AG20443 (cell line): ENCODE measurements around the gene CD83.
A peak's percentile ranks its signal among the peaks of the same experiment; 100 is the strongest.
"Not testable (repeated sequence)": the region's sequence is repeated elsewhere in the genome, so short reads cannot be mapped to it uniquely, and the experiment has no call there.

ENCODE experiments used
- DNase-seq: peaks from one replicate; pipeline ENCODE4 v3.0.0; 2012; ENCODE audit warnings: low spot score, mixed read lengths

The CD83 gene

DNA sequence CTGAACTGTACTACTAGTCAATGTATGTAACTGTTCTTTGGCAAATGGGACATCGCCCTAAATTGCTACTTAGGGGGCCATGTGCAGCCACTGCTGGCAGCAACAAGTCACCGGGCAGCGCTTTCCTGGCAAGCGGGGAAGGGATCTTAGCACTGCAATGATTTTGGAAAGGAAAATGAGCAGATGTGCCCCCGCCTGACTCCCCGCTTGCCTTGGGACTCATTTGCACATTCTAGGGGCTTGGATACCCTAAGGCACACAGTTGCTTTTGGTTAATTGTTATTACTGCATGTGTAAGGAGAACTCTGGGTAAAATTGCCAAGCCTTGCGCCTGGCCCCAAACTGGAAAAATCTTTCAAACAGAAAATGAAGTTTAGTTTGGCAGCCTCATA, 32.2 kb downstream of the CD83 start:
- DNase-seq, result no peak

DNA sequence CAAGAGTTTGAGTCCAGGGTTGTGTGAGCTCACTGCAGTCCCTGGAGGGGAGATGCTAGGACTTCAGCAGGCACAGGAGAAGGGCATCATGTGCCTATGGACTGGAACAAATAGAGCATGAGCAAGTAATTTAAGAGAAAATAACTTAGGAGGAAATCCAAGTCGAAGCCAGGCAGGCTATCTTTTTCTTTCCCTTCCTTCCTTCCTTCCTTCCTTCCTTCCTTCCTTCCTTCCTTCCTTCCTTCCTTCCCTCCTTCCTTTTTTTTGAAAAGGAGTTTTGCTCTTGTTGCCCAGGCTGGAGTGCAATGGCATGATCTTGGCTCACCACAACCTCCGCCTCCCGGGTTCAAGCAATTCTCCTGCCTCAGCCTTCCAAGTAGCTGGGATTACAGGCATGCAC, 33.7 kb downstream of the CD83 start:
- not testable (repeated sequence) for DNase-seq

DNA sequence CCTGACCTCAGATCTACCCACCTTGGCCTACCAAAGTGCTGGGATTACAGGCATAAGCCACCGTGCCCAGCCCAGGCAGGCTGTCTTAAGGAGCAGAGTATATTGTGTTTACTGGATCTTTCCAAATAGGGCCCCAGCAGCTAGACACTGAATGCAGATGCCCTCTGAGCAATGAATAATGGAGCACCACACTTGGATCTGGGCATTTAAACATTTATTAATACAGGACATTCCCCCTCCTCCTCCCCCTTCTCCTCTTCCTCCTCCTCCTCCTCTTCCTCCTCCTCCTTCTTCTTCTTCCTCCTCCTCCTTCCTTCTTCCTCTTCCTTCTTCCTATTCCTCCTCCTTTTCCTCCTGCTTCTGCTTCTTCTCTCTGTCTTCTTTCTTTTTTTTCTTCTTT, 34.2 kb downstream of the CD83 start:
- no peak for DNase-seq

DNA sequence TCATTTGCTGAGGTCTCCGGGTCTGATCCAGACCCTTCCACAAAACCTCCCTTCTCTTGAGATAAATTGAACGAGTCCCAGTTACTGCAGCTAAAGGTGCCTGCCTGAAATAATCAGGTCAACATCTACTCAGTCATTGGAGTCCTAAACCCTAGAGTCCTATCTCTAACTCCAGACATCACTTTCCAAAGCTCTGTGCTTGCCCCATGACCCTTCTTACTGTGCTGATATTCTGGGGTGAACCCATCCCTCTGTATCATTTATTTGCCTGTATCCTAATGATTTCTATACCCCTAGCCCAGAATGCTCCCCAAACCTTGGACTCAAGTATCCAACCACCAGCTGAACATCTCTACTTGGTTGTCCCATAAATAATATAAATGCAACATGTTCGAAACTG, 35.7 kb downstream of the CD83 start:
- DNase-seq, result no peak

DNA sequence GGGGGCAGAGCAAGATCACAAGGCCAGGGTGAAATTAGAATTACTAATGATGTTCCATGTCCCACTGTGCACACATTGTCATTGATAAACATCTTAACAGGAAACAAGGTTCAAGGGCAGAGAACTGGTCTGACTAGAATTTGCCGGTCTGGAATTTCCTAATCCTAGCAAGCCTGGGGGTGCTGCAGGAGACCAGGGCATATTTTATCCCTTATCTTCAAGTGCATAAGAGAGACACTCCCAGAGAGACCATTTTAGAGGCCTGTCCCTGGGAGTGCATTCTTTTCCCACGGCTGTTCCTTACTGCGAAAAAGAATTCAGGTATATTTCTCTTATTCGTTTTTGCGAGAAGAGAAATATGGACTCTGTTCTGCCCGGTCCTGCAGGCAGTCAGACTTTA, 41.5 kb downstream of the CD83 start:
- DNase-seq, result no peak

DNA sequence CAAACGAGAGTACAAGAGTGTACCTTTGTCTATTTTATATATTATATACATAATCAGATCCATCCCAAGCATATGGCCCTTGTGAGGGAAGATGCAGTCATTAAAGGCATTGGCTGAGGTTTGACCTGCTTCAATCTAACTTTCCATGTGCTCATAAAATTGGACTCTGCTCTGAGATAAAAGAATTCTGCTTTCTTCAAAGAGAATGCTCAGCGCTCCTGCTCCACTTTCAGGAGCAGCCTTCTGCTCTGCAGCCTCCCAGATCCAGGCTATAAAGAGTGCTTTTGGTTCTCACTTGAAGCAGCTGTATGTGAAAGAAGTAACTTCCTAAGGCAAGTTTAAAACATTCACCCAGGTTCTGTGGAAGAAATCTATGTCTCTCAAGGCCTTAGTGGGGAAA, 45.3 kb downstream of the CD83 start:
- DNase-seq, result no peak

DNA sequence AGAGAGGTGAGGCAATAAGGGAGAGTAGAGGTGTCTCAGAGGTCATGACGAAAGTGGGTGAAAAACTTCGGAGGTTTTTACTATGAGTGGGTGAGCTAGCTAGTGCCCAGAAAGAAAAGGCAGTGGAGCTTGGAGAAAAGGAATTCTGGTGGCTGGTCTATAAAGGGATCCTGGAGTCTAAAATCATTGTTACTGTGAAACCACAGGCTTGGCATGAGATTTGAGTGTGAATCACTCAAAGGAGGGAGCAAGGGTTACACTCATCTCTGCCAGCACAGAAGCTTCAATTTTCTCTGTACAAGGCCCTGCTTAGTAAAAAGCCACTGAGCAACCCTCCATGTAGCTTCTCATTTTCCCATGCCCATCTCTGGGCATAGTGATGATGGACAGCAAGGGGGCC, 47.5 kb downstream of the CD83 start:
- DNase-seq, result peak; percentile 91

DNA sequence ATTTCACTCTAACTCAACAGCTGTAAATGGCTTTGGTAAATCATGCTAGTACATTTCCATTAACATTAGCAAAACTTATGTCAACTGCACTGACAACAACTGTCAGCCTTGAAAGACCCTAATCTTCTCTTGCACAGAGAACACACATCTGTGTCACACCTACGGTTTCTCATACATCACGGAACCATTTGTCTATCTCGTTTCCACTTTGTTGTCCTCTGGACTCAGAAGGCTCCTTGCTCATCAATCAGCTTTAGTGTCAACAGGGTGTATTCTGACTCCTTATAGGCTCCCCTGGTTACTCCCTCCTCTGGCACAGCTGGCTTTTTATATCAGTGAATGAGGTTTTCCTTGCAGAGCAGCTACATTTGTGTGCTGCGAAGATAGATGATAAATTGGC, 49.3 kb downstream of the CD83 start:
- no peak for DNase-seq

DNA sequence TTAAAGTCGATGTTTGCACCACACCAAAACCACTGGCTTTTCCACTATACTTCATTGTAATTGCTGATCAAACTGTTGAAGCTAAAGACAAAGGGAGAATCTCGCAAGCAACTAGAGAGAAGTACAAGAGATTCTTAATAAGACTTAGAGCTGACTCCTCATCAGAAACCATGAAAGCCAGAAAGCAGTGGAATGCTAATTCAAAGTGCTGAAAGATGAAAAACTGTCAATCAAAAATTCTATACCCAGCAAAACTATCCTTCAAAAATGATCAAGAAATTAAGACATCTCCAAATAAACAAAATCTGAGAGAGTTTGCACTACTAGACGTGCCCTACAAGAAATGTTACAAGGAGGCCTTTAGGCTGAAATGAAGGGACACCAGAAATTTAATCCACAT, 52.6 kb downstream of the CD83 start:
- no peak for DNase-seq

DNA sequence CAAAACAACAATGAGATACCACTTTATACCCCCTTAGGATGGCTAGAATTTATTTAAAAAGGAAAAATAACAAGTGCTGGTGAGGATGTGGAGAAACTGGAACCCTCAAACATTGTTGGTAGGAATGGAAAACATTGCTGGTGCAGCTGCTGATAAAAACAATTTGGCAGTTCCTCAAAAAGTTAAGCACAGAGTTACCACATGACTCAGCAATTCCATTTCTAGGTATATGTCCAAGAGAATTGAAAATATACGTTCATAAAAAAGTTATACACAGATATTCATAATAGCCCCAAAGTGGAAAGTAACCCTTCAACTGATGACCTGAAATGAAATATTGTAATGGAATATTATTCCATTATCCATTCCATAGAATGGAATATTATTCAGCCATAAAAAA, 55.0 kb downstream of the CD83 start:
- no peak for DNase-seq

DNA sequence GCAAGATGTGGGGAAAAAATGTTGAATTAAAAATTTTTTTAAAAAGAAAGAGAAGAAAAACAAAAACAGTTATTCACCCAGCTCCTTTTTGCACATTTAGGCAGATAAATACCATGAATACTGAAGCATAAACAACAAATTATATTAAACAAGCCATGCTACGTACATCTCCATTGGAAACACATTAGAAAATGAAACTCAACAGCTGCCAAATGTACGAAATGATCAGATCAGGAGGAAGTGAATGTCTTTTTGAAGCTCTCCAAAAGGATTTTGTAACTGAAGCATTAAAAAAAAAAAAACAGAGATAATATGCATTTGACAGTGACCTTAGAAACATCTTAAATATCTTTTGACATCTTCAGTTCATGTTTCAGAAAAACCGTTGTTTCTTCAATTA, 56.7 kb downstream of the CD83 start:
- DNase-seq, result no peak

DNA sequence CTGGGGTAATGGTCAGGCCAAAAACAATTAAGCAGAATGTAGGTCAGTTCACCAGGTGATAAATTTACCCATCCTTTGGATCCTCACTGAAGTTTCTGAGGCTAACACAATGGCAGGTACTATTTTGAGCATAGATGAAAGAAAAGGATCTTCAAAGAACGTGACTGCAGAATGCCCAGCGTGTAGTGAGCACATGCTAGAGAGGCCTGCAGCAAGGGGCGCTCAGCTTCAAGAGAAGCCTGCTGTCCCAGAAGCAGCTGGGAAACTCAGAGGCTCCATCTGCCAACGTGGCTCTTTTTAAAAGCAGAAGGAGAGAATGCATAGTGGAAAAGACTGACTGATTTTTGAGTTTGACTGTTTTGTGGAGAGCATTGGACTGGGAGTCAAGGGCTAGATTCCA, 57.4 kb downstream of the CD83 start:
- DNase-seq, result no peak

DNA sequence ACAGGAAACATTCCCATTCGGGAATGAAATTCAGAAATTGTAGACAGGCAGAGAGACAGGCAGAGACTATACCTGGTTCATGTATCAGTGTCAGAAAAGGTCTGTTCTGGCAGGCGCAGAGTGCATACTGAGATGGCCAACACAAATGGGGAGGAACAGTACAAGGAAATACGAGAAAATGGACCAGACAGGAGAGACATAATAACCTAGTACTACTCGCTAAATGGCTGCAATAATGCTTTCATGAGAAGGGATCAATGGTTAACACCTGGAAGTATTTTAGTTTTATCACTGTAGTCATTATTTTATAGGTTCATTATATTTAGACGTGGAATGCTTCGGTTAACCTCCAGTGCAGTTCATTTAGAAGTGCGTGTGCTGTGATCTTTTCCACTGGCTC, 58.9 kb downstream of the CD83 start:
- no peak for DNase-seq

DNA sequence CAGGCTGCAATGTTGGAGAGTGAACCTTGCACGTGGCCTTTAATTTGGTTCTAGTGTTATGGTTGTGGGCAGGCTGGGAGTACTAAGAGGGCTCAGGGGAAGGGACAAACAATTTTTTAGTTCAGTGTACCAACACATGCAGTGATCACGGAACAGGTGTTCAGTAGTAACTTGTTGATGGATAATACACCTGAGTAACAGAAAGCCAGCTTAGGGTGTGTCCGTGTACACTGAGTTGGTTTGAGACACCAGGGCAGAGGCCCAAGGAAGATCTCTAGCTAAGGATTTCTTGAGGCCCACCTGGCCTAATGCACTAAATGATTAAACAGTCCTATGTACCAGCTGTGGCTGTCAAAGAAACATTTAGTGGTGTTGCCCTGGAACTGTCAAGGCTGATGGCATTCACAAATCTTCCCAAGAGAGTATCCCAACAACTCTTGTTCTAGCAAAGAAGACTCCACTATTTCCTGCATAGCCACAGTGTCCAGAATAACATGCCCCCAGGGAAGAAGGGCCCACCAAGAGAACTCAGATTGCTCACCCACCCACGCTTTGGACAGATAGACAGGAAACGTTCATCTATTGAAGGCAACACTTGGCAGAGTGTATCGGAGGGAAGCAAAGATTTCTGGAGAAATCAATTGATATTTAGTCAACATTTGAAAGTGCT, 60.0 kb downstream of the CD83 start:
- DNase-seq, result no peak

DNA sequence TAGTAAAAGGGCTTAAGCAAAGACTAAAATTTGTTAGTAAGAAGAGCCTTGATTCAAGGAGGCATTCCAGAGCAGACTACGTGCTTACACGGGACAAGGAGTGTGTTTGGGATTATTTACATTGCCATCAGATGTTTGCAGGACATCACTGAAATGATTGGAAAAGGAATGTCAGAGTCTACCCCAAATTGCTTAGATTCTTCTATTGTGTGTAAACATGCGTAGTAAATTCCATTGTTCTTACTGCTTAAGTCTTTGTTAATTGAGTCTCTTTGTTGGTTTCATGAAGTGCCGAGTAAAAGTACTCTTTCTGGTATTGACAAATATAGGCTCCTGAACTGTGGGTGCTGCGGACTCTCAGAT, 60.5 kb downstream of the CD83 start:
- DNase-seq, result no peak

DNA sequence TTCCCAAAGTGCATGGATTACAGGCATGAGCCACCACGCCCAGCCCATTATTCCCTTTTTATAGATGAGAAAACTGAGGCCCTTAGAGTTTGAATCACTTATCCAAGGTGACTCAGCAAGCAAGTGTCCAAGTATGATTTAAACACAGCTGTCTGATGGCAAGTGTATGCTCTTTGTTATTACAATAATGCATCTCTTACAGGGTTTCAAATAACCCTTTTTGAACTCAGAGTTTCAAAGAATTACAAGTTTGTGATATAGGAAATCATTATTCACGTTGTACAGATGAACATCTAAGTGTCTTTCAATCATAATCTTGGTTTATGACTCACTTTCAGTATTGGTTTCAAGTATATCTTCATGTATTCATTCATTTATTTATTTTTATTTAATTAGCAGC, 63.0 kb downstream of the CD83 start:
- DNase-seq, result no peak

DNA sequence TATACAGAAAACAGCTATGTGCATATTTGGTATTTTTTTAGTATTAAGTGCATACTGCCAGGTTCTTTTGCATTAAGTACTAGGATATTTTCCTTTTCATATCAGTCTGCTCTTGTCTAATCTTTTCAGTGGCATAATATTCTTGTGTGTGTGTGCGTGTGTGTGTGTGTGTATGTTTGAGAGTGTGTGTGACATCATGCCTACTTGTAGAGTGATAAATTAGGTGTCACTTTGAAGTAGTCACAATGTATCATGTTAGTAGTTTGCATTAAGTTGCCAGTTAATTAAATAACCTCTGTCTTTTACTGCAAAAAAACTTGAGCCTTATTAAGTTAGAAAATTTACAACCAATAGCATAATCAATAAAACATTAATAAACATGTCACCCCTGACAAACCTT, 65.3 kb downstream of the CD83 start:
- no peak for DNase-seq
